A673 (cell line): Measurements from ENCODE around the gene RAPGEF2. TPM values are rescaled to one million over a fixed set of nuclear protein-coding genes. Genes with fewer than 3 reads are reported as not detected.

Source experiments
- BruUV-seq: library from RNA; stranded (reverse); fragments of 400-500 nt; replicated peaks from 2 replicates; lab custom pipeline; 2021; lab: Mats Ljungman, UMichigan
- CTCF ChIA-PET: fragments of 300-600 bp; sonication (Branson Sonifier 250); formaldehyde crosslinking; loops from one replicate; lab custom pipeline; 2022; ENCODE audit warnings: antibody characterized with exemption; lab: Charles Lee
- POLR2A ChIA-PET: fragments of 300-600 bp; sonication (Branson Sonifier 250); formaldehyde crosslinking; loops from one replicate; lab custom pipeline; 2022; ENCODE audit warnings: antibody characterized with exemption; ENCODE audit not compliant: low non-redundant PET; lab: Charles Lee
- DNase-seq: peaks from one replicate; pipeline ENCODE4 v3.0.0-alpha.2; 2015; ENCODE audit warnings: low spot score
- H3K27ac ChIP-seq: fragments of 200-600 bp; sonication (generic); 2 replicates; pipeline ENCODE4 v1.5.1; 2016; ENCODE audit warnings: mixed run types, low read depth, mild to moderate bottlenecking, mixed read lengths, antibody characterized with exemption, low read length; ENCODE audit not compliant: poor library complexity, severe bottlenecking
- H3K27me3 ChIP-seq: fragments of 200-600 bp; sonication (generic); replicated peaks from 2 replicates; pipeline ENCODE4 v1.6.1; 2017; ENCODE audit warnings: mixed run types, low read depth, mild to moderate bottlenecking, mixed read lengths, antibody characterized with exemption, low read length; ENCODE audit not compliant: insufficient read depth, poor library complexity
- H3K36me3 ChIP-seq: fragments of 200-600 bp; sonication (generic); 2 replicates; pipeline ENCODE4 v1.6.1; 2016; ENCODE audit warnings: mixed run types, mild to moderate bottlenecking, mixed read lengths, antibody characterized with exemption, low read length; ENCODE audit not compliant: insufficient read depth, poor library complexity, severe bottlenecking
- H3K4me1 ChIP-seq: fragments of 200-600 bp; sonication (generic); 2 replicates; pipeline ENCODE4 v1.6.1; 2017; ENCODE audit warnings: mixed run types, mild to moderate bottlenecking, mixed read lengths, antibody characterized with exemption, low read length; ENCODE audit not compliant: insufficient read depth, poor library complexity, severe bottlenecking
- H3K4me3 ChIP-seq: fragments of 200-600 bp; sonication (generic); 2 replicates; pipeline ENCODE4 v1.5.1; 2016; ENCODE audit warnings: low read depth, mixed run types, mild to moderate bottlenecking, mixed read lengths, low read length; ENCODE audit not compliant: poor library complexity, severe bottlenecking
- H3K9me3 ChIP-seq: fragments of 200-600 bp; sonication (generic); 2 replicates; pipeline ENCODE4 v1.6.1; 2016; ENCODE audit warnings: mixed run types, low read depth, mild to moderate bottlenecking, mixed read lengths, antibody characterized with exemption, low read length; ENCODE audit not compliant: poor library complexity, severe bottlenecking
- EZH2 ChIP-seq: fragments of 200-600 bp; sonication (generic); IDR thresholded peaks from 2 replicates; pipeline ENCODE4 v1.6.1; 2017; ENCODE audit warnings: borderline replicate concordance, low read depth, mild to moderate bottlenecking, mixed read lengths, antibody characterized with exemption, low read length; ENCODE audit not compliant: poor library complexity, severe bottlenecking
- intact Hi-C: fragments of 100-400 bp; cut with micrococcal nuclease; formaldehyde crosslinking; loops from one replicate; pipeline ENCODE4 v1.10.0; 2022; ENCODE audit not compliant: unreplicated experiment
- total RNA-seq: library from RNA; stranded (reverse); gene quantifications from 2 replicates; pipeline ENCODE4 v1.2.3, GENCODE V29; 2021
- TF ChIP-seq, protein P1 (sequence below): fragments of 300-800, 200-600 bp; sonication (generic); conservative IDR thresholded peaks from 2 replicates; pipeline ENCODE4 v1.5.1; 2017; ENCODE audit warnings: low read depth, mild to moderate bottlenecking, antibody characterized with exemption, low read length, moderate library complexity, mixed read lengths

Gene RAPGEF2
- total RNA-seq, 1 experiment from 2014 or later, result 31.9 TPM

DNA sequence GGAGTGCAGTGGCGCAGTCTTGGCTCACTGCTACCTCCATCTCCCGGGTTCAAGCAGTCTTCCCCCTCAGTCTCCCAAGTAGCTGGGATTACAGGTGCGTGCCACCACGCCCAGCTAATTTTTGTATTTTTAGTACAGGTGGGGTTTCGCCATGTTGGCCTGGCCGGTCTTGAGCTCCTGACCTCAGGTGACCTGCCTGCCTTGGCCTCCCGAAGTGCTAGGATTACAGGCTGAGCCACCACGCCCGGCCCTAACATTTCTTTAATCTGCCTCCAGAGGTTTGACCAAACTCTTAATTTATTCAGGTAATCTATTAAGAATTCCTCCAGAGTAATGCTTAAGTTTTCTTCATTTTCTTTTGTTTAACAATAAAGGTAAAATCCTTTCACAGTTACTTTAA, 171.0 kb downstream of the RAPGEF2 start:
- ChIA-PET CTCF (no interaction called here), POLR2A (no interaction called here)
- no peak for DNase-seq
- Histone ChIP-seq H3K27me3 (no peaks in the 10 kb centered on the region), H3K36me3 (no peaks in the 10 kb centered on the region), H3K9me3 (no peaks in the 10 kb centered on the region), H3K4me1 (peaks cover 20% of the 10 kb centered on the region), H3K27ac (no peak overlapping the region), H3K4me3 (no peak overlapping the region)
- no peak for TF ChIP-seq EZH2
- TF ChIP-seq, protein P1, sequence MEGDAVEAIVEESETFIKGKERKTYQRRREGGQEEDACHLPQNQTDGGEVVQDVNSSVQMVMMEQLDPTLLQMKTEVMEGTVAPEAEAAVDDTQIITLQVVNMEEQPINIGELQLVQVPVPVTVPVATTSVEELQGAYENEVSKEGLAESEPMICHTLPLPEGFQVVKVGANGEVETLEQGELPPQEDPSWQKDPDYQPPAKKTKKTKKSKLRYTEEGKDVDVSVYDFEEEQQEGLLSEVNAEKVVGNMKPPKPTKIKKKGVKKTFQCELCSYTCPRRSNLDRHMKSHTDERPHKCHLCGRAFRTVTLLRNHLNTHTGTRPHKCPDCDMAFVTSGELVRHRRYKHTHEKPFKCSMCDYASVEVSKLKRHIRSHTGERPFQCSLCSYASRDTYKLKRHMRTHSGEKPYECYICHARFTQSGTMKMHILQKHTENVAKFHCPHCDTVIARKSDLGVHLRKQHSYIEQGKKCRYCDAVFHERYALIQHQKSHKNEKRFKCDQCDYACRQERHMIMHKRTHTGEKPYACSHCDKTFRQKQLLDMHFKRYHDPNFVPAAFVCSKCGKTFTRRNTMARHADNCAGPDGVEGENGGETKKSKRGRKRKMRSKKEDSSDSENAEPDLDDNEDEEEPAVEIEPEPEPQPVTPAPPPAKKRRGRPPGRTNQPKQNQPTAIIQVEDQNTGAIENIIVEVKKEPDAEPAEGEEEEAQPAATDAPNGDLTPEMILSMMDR, result no peak
- BruUV-seq, result no TSS peak
- intact Hi-C loops, result no loop called here

DNA sequence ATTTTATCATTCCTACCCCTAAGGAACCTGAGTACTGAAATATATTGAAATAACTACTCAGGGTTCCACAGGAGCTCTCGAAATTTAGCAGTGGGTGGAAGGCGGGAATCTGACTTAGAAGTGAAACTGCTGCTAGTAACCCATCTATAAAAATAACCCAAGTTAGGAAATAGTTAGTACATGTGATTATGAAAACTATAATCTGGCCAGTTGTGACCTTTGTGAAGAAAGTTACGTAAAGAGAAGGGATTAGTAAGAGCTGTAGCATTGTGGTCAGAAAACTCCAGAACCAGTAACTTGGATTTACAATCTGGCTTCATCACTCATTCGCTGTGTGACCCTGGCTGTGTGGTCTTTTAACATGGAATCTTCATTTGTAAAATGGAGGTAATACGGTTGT, 175.5 kb downstream of the RAPGEF2 start:
- Histone ChIP-seq H3K27ac (no peak overlapping the region), H3K4me3 (no peak overlapping the region), H3K27me3 (no peaks in the 10 kb centered on the region), H3K36me3 (no peaks in the 10 kb centered on the region), H3K4me1 (peaks cover 25% of the 10 kb centered on the region), H3K9me3 (no peaks in the 10 kb centered on the region)
- POLR2A ChIA-PET, result no interaction called here
- intact Hi-C loops, result no loop called here
- BruUV-seq, result no TSS peak
- DNase-seq, result no peak
- TF ChIP-seq, protein P1, result no peak
- no peak for TF ChIP-seq EZH2
- CTCF ChIA-PET, result no interaction called here

DNA sequence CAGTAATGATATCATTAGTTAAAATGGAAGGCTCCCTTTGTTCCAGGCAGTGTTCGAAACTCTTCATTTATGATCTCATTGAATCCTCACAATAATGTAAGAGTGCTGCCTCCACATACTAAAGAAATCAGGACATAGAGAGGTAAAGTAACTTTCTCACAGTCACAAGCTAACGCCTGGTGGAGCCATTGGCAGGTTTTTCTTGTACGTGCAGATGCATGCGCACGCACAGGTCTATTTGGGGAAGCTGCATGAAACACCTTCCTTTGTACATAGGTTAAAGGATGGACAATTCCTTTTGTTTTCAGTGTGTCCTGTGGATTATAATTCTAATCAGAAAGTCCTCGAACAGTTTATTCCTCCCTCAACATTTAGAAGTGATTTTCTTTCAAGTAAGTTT, 176.2 kb downstream of the RAPGEF2 start:
- Histone ChIP-seq H3K36me3 (no peaks in the 10 kb centered on the region), H3K27ac (no peak overlapping the region), H3K27me3 (no peaks in the 10 kb centered on the region), H3K4me1 (peaks cover 25% of the 10 kb centered on the region), H3K4me3 (no peak overlapping the region), H3K9me3 (no peaks in the 10 kb centered on the region)
- BruUV-seq, result no TSS peak
- no peak for DNase-seq
- ChIA-PET CTCF (no interaction called here), POLR2A (no interaction called here)
- intact Hi-C loops, result no loop called here
- TF ChIP-seq EZH2, result no peak
- TF ChIP-seq, protein P1, result no peak
